Measurements from ENCODE around the gene YARS1.

- TF ChIP-seq, protein P1, sequence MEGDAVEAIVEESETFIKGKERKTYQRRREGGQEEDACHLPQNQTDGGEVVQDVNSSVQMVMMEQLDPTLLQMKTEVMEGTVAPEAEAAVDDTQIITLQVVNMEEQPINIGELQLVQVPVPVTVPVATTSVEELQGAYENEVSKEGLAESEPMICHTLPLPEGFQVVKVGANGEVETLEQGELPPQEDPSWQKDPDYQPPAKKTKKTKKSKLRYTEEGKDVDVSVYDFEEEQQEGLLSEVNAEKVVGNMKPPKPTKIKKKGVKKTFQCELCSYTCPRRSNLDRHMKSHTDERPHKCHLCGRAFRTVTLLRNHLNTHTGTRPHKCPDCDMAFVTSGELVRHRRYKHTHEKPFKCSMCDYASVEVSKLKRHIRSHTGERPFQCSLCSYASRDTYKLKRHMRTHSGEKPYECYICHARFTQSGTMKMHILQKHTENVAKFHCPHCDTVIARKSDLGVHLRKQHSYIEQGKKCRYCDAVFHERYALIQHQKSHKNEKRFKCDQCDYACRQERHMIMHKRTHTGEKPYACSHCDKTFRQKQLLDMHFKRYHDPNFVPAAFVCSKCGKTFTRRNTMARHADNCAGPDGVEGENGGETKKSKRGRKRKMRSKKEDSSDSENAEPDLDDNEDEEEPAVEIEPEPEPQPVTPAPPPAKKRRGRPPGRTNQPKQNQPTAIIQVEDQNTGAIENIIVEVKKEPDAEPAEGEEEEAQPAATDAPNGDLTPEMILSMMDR (IDR thresholded peaks at IDR 0.05), result no peak
- TF ChIP-seq ZFX (IDR thresholded peaks at IDR 0.05; ENCODE audit: borderline replicate concordance), result no peak
Observed at GRCh38 chr1:32811265-32811664, 5.9 kb downstream of the YARS1 start.

All from 22Rv1 (cell line).